Pancreas (tissue), 10 donors: ENCODE data around the gene RRP12. TPM values are rescaled to one million over a fixed set of nuclear protein-coding genes. Genes with fewer than 3 reads are reported as not detected.

Experiments
- ATAC-seq, 4 donors: fragments of 200-7000 bp; cut with Tn5 transposase; one replicate each; pipeline versions ENCODE4 v1.8.0 to v1.9.1; 2020; ENCODE audit warnings: mild to moderate bottlenecking in 4 of 4, moderate library complexity in 4 of 4
- DNase-seq, 6 donors: peaks; one replicate each; pipeline ENCODE4 v3.0.0-alpha.2; 2020
- FAIRE-seq: peaks from 2 replicates; lab custom pipeline; 2012; peaks lifted over from hg19 to GRCh38; lab: Jason Lieb, UNC
- H3K27ac ChIP-seq, 4 donors: fragments of 200-600 bp; sonication (generic); 1 replicate in 3 of 4; 2 replicates in 1 of 4; pipeline versions ENCODE4 v1.5.0 to v1.8.0; 2020
- H3K27me3 ChIP-seq, 4 donors: fragments of 200-600 bp; one replicate each; pipeline ENCODE4 v1.8.0; 2021
- H3K36me3 ChIP-seq, 3 donors: fragments of 200-600 bp; sonication (generic) in 1 of 3; one replicate each; pipeline versions ENCODE4 v1.5.0 to v1.8.0; 2020 to 2021
- H3K4me1 ChIP-seq, 3 donors: fragments of 200-600 bp; one replicate each; pipeline ENCODE4 v1.8.0; 2021
- H3K4me3 ChIP-seq, 4 donors: fragments of 200-600 bp; sonication (generic) in 2 of 4; one replicate each; pipeline versions ENCODE4 v1.5.0 to v1.8.0; 2020 to 2021
- H3K9me3 ChIP-seq, 4 donors: fragments of 200-600 bp; one replicate each; pipeline ENCODE4 v1.8.0; 2021
- CTCF ChIP-seq, 4 donors: fragments of 200-600 bp; sonication (generic) in 3 of 4; IDR thresholded peaks; one replicate each; pipeline versions ENCODE4 v1.5.0 to v1.8.0; 2021; ENCODE audit warnings: antibody characterized with exemption in 4 of 4
- WGBS, 2 donors: extraction: QIAGEN DNeasy Blood & Tissue Kit; methylation state at CpG; one replicate each; pipeline ENCODE4 v1.1.7; 2013; 5-methylcytosine and 5-hydroxymethylcytosine counted together
- intact Hi-C, 3 donors: fragments of 100-400 bp; cut with DNase I; formaldehyde crosslinking; loops; one replicate each; pipeline versions ENCODE4 v1.11.1 to v1.14.2; 2022
- polyA plus RNA-seq, 2 donors: library from polyadenylated mRNA; stranded (reverse); fragments of 200-250 nt; gene quantifications; one replicate each; pipeline ENCODE4 v1.2.3, GENCODE V29; 2013
- total RNA-seq, 6 donors: library from RNA; stranded (reverse); fragmentation: NEBNext Ultra II Directional in 4 of 6; extraction: Animal tissue kit (Norgen Biotek cat#: 25700) in 4 of 6; gene quantifications; one replicate each; pipeline versions ENCODE4 v1.2.1 to v1.2.4, GENCODE V29; 2021 to 2023
- donor health status: healthy with polysubstance abuse.
- donor health status: DM: no; HTN: no; CAD: no; lungs with moderate emphysema.
- donor health status: DM: no; HTN: no; CAD: no.
- donor health status: control.
- donor health status: control.
- donor health status: Bipolar disorder and iron deficiency.
- donor health status: DM: yes; HTN: yes; CAD: no.
- donor health status: DM: no; HTN: no; CAD: no.
- donor health status: DM: no; HTN: no; CAD: no.
- donor health status: DM: yes; HTN: yes; CAD: no.

Gene RRP12
- total and polyA plus RNA-seq, 8 donors, result 22.3 to 44.9 (median 28.1) TPM

DNA sequence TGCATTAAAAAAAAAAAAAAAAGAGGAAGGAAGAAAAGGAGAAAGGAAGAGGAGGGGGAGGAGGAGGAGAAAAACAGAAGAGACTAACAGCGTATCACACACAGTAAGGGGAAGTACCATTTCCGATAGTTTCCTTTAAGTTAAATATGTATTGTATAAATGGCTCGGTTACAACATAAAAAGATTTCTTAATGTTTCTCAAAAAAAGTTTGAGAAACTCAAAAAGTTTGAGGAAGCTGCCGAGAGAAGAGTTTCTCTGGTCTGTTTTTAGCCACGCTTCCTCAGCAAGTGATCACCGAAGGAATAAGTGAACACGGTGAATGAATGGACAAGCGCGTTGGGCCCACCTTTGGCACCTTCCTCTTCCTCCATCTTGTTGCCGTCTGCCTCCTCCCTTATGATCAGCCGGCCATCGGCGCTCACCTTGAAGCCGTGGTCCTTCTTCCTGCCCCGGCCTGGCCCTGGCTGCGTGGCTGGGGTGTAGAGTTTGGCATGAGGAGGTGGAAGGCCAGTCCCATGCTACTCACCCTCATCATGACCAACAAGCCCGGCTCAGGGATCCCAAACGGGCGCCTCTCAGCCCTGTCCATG, 35.3 kb downstream of the RRP12 start:
- peak overlapping the region in 2 of 4 donors; percentile 44 to 63 for H3K27ac ChIP-seq
- no peaks in the 10 kb centered on the region for H3K9me3 ChIP-seq
- ATAC-seq, result peak in 2 of 4 donors; percentile 62 to 69
- peaks cover 0 to 40% (median 15%) of the 10 kb centered on the region in 3 donors for H3K36me3 ChIP-seq
- DNase-seq, result no peak
- no peak for TF ChIP-seq CTCF (IDR thresholded peaks at IDR 0.05)
- WGBS, 2 donors, result 89 to 93% methylated on average over 19 of the region's 19 CpGs
- FAIRE-seq, result no peak
- intact Hi-C loops, result loop anchor here in 1 of 3 donors (10.0 kb wide), 1 partner anchor 291 kb away; no protein-coding TSS in a partner anchor
- H3K4me1 ChIP-seq, result no peaks in the 10 kb centered on the region
- no peak overlapping the region for H3K4me3 ChIP-seq
- no peaks in the 10 kb centered on the region for H3K27me3 ChIP-seq

GRCh38 chr10:97363071-97363470, 38.1 kb downstream of the RRP12 start:
- WGBS, 2 donors, result 94 to 96% methylated on average over 4 of the region's 4 CpGs
- H3K4me3 ChIP-seq, result no peak overlapping the region
- H3K9me3 ChIP-seq, result no peaks in the 10 kb centered on the region
- DNase-seq (no peak), ATAC-seq (no peak), FAIRE-seq (no peak)
- intact Hi-C loops, result loop anchor here in 1 of 3 donors (10.0 kb wide), 1 partner anchor 288 kb away; no protein-coding TSS in a partner anchor
- H3K36me3 ChIP-seq, result peaks cover 0 to 38% (median 15%) of the 10 kb centered on the region in 3 donors
- H3K27me3 ChIP-seq, result no peaks in the 10 kb centered on the region
- no peak overlapping the region for H3K27ac ChIP-seq
- no peaks in the 10 kb centered on the region for H3K4me1 ChIP-seq
- no peak for TF ChIP-seq CTCF (IDR thresholded peaks at IDR 0.05)

- Histone ChIP-seq H3K27me3 (no peaks in the 10 kb centered on the region), H3K27ac (no peak overlapping the region), H3K4me3 (no peak overlapping the region), H3K4me1 (no peaks in the 10 kb centered on the region), H3K36me3 (peaks cover 0 to 40% (median 15%) of the 10 kb centered on the region in 3 donors), H3K9me3 (no peaks in the 10 kb centered on the region)
- ATAC-seq (no peak), FAIRE-seq (no peak), DNase-seq (no peak)
- intact Hi-C loops, result loop anchor here in 1 of 3 donors (10.0 kb wide), 1 partner anchor 288 kb away; no protein-coding TSS in a partner anchor
- TF ChIP-seq CTCF (IDR thresholded peaks at IDR 0.05), result no peak
- WGBS, 2 donors, result 75 to 77% methylated on average over 11 of the region's 11 CpGs
Measured at GRCh38 chr10:97362310-97363033, 38.7 kb downstream of the RRP12 start.

GRCh38 chr10:97361537-97361901, 39.6 kb downstream of the RRP12 start:
- H3K36me3 ChIP-seq, result peaks cover 0 to 35% (median 18%) of the 10 kb centered on the region in 3 donors
- H3K27me3 ChIP-seq, result no peaks in the 10 kb centered on the region
- no peaks in the 10 kb centered on the region for H3K4me1 ChIP-seq
- H3K27ac ChIP-seq, result no peak overlapping the region
- no peak for DNase-seq
- no peak for FAIRE-seq
- TF ChIP-seq CTCF (IDR thresholded peaks at IDR 0.05), result no peak
- no peaks in the 10 kb centered on the region for H3K9me3 ChIP-seq
- ATAC-seq, result no peak
- no peak overlapping the region for H3K4me3 ChIP-seq
- intact Hi-C loops, result loop anchor here in 1 of 3 donors (10.0 kb wide), 1 partner anchor 287 kb away; no protein-coding TSS in a partner anchor
- 85 to 97% methylated on average over 11 of the region's 11 CpGs for WGBS, 2 donors
